LoVo (cell line): ENCODE data around the gene CCDC54.

Source experiments
- DNase-seq: peaks from one replicate; pipeline ENCODE4 v3.0.0-alpha.2; 2016; ENCODE audit warnings: low spot score

Gene CCDC54

DNA sequence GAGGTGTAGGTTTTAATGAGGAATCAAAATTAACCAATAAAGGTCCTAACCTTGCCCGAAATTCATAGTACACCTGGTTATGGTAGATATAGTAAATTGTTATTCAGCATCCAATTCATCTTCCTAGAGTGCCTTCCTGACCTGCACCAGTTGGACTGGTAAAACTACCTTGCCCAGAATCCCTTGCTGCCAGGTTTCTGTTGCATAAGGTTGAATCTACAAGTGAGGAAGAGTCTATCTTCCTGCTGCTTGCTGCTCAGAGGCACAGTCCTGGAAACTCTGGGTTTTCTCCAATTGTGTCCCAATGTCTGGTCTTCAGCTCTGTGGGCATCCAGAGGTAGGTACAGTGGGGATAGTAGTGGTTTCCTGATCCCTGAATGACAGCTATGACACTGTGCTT lies 17.3 kb downstream of the CCDC54 start:
- no peak for DNase-seq

DNA sequence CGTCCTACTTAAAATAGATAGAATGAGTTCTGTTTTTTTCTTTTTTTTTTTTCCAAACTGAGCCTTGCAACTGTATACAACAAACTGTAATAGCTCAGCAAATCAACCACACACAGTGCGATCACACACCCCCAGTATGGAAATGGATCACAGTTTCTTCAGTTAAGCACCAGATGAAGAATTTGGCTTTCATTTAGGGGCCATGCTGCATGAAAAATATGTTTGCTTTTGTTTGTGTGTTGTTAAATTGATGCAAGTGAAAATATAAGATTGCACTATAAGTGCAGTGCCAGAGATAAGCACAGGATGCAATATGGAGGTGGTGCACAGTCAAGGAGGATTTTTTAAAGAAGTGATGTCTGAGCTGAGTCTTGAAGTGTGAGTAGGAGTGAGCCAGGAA lies 17.8 kb downstream of the CCDC54 start:
- DNase-seq, result no peak

DNA sequence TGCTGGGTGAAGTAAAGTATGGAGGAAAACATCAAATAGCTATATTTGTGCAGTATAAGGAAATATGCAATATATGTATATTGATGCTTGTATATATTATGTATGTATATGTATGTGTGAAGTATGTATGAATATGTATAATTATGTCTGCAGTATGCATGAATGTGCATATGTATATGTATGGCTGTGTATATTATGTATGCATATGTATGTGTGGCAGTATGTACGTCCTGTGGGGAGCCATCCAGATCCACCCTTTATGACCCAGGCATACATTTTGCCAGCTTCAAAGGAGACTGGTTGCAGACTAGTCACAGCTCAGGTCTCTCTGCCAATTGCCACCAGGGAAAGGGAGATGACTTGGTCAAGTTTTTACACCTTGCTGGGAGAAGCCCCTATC lies 24.1 kb downstream of the CCDC54 start:
- no peak for DNase-seq

DNA sequence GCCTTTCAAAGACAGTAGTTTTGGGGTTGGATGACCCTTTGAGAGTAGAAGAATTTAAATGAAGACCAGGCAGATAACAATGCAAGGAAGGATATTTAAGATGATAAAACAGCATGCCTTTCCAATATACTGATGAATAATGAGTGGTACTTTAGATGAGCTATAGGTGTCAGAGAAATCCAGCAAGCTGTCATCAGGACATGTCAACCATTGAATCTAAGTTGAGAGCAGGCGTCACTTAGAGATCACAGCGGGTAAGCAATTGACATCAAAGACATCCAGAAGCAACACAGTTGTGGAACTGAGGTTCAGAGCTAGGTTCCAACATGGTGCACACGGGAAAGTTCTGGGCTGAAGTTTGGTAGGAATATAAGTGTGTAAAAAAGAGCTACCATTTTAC lies 25.0 kb downstream of the CCDC54 start:
- no peak for DNase-seq

DNA sequence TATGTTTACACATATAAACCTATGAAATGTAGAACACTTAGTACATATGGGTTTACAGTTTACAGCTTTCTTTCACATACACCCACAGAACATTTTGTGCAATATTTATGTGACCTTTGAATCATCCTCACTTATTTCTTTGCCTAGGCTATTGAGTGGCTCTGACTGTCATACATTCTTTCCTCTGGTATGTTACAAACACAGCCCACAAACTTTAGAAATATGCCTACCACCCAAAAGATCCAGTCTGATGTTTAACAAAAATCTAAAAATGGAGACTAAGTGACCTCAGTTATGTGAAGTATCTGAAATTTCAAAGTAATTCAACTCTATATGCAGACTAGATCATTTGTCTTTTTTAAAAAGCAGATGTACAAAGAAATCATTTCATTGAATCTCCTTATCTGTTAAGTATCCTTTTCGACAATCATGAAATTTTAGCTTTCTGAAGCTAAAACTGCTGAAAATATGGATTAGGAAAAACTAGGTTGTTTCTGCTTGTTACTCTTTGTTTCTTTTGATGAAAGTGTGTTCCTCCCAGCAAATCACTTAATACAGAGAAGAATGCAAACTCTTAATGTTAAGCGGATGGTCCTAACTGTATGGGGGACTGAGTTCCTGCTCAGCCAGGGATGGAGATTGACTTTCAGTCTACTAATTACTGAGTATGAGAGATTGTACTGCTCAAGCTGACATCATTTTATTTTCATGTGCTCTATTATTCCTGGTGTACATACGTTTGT lies 27.7 kb downstream of the CCDC54 start:
- DNase-seq, result no peak

DNA sequence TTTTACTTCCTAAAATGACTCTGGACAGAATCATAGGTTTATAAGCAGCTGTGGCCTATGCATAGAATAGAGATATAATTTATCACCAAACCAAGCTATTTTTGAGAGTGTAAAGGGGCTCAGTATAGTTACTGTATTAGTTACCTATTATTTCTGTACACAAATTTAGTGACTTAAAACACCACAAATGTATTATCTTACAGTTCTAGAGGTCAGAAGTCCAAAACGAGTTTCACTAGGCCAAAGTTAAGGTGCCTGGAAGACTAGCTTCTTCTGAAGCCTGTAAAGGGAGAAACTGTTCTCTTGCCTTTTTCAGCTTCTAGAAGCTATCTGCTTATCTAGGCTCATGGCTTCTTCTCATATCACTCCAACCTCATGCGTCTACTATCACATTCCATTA lies 30.1 kb downstream of the CCDC54 start:
- no peak for DNase-seq

DNA sequence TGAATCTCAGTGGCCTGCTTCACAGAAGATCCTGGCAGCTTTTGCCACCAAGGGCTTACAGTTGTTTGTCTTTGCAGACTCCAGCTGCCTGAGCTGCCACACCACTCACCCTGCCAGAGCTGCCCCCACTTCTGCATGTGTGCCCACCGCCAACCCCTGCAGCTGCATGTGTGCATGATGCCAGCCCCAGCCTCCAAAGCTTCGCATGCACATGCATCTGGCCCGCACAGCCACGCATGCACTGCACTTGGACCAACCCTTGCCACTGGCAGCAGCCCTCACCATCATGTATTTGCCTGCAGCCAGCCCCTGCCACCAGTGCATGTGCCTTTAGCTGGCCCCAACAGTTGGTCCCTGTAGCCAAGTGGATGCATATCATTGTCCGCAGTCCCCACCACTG lies 31.3 kb downstream of the CCDC54 start:
- no peak for DNase-seq

DNA sequence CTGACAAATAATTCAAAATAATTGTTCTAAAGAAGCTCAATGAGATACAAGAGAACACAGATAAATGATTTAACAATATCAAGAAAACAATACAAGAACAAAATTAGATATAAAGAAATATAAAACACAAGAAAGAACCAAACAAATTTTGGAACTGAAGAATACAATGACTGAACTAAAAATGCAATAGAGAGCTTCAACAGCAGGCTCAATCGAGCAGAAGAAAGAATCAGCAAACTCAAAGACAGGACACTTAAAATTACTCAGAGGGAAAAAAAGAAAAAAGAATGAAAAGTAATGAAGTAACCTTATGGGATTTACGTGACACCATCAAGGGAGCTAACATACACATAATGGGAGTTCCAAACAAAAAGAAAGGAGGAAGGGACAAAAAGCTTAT lies 32.1 kb downstream of the CCDC54 start:
- no peak for DNase-seq

DNA sequence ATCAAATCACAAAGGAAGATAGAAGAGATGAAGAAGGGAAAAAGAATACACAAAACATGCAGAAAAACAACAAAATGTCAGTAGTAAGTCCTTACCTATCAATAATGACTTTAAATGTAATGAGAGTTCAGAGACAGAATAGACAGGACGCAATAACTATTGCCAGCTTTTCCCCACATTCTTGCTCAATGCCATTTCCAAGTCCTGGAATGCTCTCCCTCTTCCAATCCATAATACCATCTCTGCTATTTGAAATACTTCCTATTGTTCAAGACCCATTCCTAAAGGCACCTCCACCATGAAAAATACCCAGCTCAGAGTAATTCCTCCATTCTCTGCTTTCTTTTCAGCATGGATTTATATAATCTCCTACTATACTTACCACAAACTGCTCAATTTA lies 33.4 kb downstream of the CCDC54 start:
- no peak for DNase-seq

DNA sequence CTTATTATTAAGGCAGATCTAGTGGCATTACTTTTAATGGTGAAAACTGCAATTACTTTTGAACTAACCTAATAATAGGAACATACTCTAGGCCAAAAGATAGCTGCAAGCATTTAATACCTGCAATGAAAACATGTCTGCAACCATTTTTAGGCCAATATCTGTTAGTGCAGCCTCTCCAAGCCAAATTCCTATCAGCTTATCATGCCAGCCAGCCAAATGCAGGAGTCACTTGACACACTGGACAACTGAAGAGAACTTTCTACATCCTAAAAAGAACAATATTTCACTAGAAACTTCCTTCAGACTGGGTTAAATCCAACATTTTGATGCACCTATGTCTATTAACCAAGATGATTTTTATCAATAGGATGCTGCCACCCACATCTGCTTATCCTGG lies 33.8 kb downstream of the CCDC54 start:
- DNase-seq, result no peak

DNA sequence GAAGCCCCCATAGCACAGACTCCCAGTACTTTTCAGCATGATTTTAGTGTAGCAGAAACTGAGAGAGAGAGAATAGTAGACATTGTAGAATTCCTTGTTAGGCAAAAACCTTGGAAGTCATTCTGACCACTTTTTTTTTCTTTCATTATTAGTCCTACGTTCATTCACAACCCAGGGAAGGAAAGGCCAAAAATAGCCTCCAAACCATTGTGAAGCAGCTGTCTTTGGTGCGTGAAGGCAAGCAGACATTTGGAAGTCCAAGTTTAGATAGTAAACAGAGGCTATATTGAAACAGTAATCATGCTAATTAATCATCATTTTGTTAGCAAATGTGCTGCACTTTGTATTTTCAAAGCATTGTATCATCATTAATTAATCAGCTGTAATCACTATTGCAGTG lies 34.5 kb downstream of the CCDC54 start:
- DNase-seq, result no peak

DNA sequence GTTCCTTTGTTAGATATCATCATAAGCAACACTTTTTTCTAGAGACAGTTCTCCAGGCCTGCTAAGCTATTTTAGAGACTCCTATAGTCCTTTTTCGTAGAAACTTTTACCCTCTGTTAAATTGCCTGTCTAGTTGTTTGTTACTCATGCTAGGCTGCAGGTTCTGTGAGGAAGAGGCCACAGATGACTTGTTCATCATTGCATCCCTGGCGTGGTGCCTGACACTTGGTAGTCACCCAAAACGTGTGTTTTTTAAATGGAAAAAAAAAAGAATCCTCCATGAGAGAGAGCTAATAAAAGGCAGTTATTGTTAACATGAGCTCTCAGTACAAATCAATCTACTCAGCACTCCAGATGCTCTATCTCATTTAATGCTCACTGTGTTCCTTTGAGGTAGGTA lies 35.1 kb downstream of the CCDC54 start:
- no peak for DNase-seq

DNA sequence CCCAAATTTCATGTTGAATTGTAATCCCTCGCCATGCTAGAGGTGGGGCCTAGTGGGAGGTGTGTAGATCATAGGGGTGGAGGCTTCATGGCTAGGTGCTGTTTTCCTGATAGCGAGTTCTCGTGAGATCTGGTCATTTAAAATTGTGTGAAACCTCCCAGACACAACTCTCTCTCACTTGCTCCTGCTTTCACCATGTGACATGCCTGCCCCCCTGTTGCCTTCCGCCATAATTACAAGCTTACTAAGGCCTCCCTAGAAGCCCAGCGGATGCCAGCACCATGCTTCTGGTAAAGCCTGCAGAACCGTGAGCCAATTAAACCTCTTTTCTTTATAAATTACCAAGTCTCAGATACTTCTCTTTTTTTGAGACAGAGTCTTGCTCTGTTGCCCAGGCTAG lies 36.0 kb downstream of the CCDC54 start:
- DNase-seq, result no peak

DNA sequence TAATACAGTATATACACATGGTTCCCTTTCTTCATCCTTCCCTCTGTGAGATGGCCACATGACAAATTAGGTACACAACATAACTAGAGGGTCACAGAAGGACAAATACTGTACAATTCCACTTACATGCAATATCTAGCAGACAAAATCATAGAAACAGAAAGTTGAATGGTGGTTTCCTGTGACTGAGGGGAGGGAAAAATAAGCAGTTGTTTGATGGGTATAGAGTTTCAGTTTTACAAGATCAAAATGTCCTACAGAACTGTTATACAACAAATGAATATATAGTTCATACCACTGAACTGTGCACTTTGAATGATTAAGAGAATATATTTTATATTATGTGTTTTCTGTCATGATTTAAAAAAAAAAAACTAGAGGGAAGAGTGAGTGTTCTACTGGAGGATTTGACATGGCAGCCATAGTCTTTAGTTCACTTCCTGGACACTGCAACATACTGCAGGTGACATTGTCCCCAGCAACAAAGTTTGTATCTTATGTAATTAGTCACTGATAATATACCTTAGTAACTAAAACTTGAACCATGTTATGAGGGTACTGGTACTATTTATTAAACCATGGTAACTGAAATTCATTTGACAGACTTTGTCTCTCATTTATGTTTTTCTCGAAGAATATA lies 37.2 kb downstream of the CCDC54 start:
- DNase-seq, result no peak

DNA sequence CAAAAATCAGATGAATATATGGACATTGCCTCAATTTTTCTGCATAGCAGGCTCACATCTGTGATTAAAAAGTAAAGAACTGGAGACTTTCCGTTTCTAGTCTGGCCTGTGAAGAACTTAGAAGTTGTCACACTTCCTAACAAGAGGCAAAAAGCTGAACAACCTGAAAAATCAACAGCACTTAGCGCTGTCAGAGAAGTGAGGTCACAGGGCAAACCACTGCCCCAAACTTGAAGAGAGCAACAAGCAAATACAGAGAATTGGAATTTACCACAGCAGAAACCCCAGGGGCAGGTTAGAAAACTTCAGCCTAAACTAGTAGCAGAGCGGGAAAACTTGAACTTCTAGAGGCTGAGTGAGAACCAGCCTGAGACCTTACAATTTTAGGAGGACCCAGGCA lies 38.9 kb downstream of the CCDC54 start:
- no peak for DNase-seq

DNA sequence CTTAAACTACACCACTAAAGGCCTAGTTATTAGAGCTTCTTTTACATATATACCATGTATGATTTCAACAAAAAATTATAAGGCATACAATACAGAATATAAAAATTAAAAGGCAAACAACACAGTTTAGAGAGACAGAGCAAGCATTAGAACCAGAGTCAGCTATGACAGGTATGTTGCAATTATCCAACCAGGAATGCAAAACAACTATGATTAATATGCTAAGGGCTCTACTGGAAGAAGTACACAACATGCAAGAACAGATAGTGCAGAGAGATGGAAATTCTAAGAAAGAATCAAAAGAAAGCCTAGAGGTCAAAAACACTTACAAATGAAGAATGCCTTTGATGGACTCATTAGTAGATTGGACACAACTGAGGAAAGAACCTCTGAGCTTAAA lies 39.6 kb downstream of the CCDC54 start:
- no peak for DNase-seq

DNA sequence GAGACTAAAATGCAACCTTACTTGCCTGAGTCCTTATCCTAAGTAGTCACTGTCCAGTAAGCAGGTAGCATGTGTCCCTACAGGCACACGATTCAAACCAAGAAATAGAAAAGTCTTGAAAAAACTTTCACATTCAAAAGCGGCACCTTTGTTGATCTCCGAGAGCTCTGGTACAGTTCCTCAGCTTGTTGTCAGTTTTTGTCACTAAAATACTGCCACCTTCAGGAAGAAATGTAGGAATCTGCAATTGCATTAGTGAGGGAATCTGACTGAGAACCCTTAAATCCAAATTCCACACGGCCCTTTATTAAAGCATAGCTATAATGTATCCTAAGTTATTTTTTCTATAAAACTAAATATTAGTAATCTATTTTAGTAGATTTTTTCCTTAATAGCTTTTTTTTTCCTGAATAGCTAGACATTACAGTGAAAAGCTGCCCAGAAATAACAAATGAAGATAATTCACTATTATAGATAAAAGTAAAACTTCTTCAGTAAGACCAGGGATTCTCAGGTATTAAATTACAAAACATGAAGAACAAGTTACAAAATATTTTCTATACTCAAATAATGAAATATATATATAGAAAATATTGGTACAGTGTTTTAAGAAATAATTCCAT lies 44.0 kb downstream of the CCDC54 start:
- peak; percentile 72 for DNase-seq

DNA sequence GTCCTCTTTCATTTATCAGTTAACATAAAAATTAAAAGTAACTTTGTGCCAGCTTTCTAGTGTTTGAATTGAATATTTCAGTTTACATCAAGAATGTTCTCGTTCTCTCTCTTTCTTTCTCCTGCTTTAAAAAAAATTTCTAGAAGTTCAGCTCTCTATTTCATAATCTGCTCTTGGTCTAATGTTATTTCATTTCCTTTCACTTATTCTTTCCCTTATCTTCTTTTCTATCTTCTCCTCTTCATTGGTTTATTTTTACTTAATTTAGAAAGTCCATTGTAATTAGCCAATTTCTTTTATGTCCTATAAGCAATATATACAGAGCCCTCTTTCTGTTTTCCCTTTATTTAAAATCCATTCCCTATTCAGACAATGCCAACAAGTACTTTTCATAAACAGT lies 44.6 kb downstream of the CCDC54 start:
- no peak for DNase-seq

DNA sequence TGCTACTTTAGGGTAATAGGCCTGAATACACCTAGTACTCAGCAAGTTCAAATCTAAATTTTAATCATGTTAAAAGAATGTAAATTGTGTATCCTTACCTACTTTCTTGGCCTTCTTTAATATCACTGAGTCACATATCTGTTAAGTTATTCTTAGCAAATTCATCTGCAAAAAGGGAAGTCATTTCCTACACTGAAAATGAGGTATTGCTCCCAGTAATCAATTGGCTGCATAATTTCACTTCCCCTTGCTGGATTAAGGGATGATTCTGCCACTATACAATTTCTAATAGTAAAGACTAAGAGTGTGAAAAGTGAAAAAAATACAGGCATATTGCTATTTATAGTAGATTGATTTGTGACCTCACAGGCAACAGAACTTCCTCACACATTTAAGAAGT lies 47.8 kb downstream of the CCDC54 start:
- DNase-seq, result no peak

DNA sequence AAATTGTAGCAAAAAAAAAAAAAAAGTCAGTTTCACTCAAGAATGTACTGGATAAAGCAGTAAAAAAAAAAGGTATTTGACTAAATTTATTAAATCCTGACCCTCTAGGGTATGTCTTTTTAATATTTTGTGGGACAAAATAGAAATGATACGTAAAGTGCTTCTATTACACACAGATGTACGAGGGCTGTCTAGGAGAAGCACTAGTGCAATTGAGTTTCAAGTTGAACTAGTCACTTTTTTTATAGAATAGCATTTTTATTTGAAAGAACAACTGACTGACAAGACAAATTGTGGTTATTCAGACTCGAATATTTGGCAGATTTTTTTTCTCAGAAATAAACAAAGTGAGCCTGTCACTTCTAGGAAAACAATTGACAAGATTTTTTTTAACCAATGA lies 49.0 kb downstream of the CCDC54 start:
- no peak for DNase-seq
